GM12892 (cell line): ENCODE data around the gene OSBPL10.

Experiments used
- POLR2A ChIP-seq: IDR thresholded peaks from 2 replicates; pipeline ENCODE4 v1.6.1; 2011; ENCODE audit warnings: low read depth, low read length, control low read depth
- POLR2AphosphoS5 ChIP-seq: IDR thresholded peaks from 2 replicates; pipeline ENCODE4 v1.6.1; 2011; ENCODE audit warnings: low read depth, low read length, control low read depth

- TF ChIP-seq POLR2A (no peak), POLR2AphosphoS5 (no peak)
Measured at GRCh38 chr3:31840252-31840651, 140.8 kb downstream of the OSBPL10 start.
